Prostate gland (tissue), 2 donors: ENCODE data around the gene CAMSAP2.

Experiments used
- CTCF ChIP-seq, 4 experiments: fragments of 200-600 bp in 2 of 4; fragments of 450-650 bp in 2 of 4; sonication (generic) in 2 of 4; IDR thresholded peaks; 1 replicate in 3 of 4; 2 replicates in 1 of 4; pipeline ENCODE4 v1.5.1; 2016 to 2019; ENCODE audit warnings: antibody characterized with exemption in 4 of 4, mild to moderate bottlenecking in 2 of 4, moderate library complexity in 2 of 4
- POLR2A ChIP-seq: fragments of 450-650 bp; IDR thresholded peaks from one replicate; pipeline ENCODE4 v1.6.1; 2016; ENCODE audit warnings: antibody characterized with exemption, mild to moderate bottlenecking
- POLR2AphosphoS5 ChIP-seq: sonication (generic); formaldehyde crosslinking; IDR thresholded peaks from one replicate; pipeline ENCODE4 v1.6.1; 2017; ENCODE audit warnings: antibody characterized with exemption

DNA sequence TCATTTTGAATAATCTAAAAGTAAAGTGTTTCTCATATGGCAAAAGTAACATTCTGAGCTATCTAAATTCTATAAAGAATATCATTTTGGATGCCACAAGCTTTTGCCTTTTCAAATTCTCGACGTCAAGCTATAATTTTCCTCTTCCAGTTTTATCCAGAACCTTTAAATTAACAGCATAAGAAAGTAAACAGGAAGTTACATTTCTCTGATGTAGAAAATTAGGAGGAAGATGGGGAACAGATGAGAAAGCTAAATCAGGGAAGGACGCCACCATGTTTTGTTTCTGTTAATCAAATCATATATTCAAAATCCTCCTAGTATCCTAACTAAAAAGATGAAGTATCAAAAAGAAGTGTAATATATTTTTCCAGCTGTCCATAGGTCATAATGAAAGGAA is 8.8 kb upstream of the CAMSAP2 start:
- TF ChIP-seq POLR2A (no peak), CTCF (IDR thresholded peaks at IDR 0.05) (no peak), POLR2AphosphoS5 (no peak)
